ENCODE data around the gene PLEKHJ1. TPM values are rescaled to one million over a fixed set of nuclear protein-coding genes. Genes with fewer than 3 reads are reported as not detected.

Gene PLEKHJ1
- polyA plus RNA-seq, 2 of the 4 experiments (the other 2 are of a cell fraction) = 19.9 to 33.9 TPM

DNA sequence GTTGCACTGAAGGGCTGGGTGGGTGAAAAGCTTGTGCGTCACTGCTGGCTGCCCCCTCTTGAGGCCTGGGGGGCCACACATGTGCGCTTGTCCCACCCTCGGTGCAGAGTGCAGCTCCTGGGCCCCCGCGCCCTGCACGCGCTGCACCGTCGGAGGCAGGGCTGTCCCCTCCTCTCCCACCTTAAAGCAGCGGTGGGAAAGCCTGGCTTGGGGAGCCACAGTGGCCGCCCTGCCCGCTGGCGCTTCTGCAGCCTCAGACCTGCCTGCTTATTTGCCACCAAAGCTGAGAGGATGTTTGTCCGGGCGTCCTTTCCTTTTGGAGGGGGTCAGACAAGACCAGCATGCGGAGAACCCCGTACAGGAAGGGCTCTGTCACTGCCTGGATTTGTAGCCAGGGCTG lies 26.7 kb downstream of the PLEKHJ1 start:
- H3K27ac ChIP-seq = no peak overlapping the region
- no peak for FAIRE-seq
- POLR2A ChIA-PET = no interaction called here
- CTCF ChIA-PET = interaction anchor here (0.9 to 1.4 kb wide), 2 partner anchors 10 to 12 kb away, joined by 3 read pairs; no protein-coding TSS in a partner anchor
- no peak overlapping the region for H3K4me2 ChIP-seq
- no peak for ATAC-seq
- 94% methylated on average over 17 of the region's 17 CpGs for WGBS (ENCODE audit: missing lambda C conversion rate)
- TF ChIP-seq, protein P1, sequence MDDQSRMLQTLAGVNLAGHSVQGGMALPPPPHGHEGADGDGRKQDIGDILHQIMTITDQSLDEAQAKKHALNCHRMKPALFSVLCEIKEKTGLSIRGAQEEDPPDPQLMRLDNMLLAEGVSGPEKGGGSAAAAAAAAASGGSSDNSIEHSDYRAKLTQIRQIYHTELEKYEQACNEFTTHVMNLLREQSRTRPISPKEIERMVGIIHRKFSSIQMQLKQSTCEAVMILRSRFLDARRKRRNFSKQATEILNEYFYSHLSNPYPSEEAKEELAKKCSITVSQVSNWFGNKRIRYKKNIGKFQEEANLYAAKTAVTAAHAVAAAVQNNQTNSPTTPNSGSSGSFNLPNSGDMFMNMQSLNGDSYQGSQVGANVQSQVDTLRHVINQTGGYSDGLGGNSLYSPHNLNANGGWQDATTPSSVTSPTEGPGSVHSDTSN (IDR thresholded peaks at IDR 0.05) = no peak
- TF ChIP-seq, protein P2, sequence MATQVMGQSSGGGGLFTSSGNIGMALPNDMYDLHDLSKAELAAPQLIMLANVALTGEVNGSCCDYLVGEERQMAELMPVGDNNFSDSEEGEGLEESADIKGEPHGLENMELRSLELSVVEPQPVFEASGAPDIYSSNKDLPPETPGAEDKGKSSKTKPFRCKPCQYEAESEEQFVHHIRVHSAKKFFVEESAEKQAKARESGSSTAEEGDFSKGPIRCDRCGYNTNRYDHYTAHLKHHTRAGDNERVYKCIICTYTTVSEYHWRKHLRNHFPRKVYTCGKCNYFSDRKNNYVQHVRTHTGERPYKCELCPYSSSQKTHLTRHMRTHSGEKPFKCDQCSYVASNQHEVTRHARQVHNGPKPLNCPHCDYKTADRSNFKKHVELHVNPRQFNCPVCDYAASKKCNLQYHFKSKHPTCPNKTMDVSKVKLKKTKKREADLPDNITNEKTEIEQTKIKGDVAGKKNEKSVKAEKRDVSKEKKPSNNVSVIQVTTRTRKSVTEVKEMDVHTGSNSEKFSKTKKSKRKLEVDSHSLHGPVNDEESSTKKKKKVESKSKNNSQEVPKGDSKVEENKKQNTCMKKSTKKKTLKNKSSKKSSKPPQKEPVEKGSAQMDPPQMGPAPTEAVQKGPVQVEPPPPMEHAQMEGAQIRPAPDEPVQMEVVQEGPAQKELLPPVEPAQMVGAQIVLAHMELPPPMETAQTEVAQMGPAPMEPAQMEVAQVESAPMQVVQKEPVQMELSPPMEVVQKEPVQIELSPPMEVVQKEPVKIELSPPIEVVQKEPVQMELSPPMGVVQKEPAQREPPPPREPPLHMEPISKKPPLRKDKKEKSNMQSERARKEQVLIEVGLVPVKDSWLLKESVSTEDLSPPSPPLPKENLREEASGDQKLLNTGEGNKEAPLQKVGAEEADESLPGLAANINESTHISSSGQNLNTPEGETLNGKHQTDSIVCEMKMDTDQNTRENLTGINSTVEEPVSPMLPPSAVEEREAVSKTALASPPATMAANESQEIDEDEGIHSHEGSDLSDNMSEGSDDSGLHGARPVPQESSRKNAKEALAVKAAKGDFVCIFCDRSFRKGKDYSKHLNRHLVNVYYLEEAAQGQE (IDR thresholded peaks at IDR 0.05) = no peak
- TF ChIP-seq FOSL2 (IDR thresholded peaks at IDR 0.05) = no peak
- no peak for TF ChIP-seq FOSL2 (CRISPR knock-in tag; IDR thresholded peaks at IDR 0.05)
- TF ChIP-seq BHLHE40 (IDR thresholded peaks at IDR 0.05; ENCODE audit: low read depth, low read length) = no peak
- TF ChIP-seq SREBF2 (IDR thresholded peaks at IDR 0.05) = no peak
- TF ChIP-seq RARB (CRISPR knock-in tag; IDR thresholded peaks at IDR 0.05) = no peak
- DNase-seq (ENCODE audit: low read depth in 1 of 2, low spot score in 1 of 2) = no peak
- no peaks in the 10 kb centered on the region for H3K9me3 ChIP-seq
- no peaks in the 10 kb centered on the region for H3K4me1 ChIP-seq
- H3K4me3 ChIP-seq = no peak overlapping the region

DNA sequence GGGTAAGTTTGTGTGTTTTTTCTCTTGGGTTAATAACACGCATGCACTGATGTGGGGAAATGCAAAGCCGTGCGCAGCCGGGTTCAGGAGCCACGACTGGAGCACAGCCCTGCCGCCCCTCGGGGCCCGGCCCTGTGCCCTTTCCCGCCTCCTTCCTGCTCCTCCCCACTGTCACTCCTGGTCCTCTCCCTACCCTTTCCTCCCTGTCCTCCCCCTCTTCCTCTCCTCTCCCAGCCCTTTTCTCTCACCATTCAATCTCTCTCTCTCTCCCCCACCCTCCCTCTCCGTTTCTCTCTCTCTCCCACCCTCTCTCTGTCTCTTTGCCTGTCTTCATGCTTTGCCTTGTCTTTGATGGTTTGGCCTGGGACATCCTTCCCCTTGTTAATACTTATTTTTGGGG lies 27.2 kb downstream of the PLEKHJ1 start:
- no peaks in the 10 kb centered on the region for H3K4me1 ChIP-seq
- no peak overlapping the region for H3K27ac ChIP-seq
- H3K9me3 ChIP-seq = no peaks in the 10 kb centered on the region
- 95% methylated on average over 9 of the region's 10 CpGs for WGBS (ENCODE audit: missing lambda C conversion rate)
- ATAC-seq (no peak), DNase-seq (ENCODE audit: low read depth in 1 of 2, low spot score in 1 of 2) (no peak), FAIRE-seq (no peak)
- POLR2A ChIA-PET = no interaction called here
- H3K4me3 ChIP-seq = no peak overlapping the region
- no peak overlapping the region for H3K4me2 ChIP-seq
- CTCF ChIA-PET = interaction anchor here (0.9 to 1.4 kb wide), 2 partner anchors 10 to 13 kb away, joined by 3 read pairs; no protein-coding TSS in a partner anchor
- TF ChIP-seq FOSB (CRISPR knock-in tag; IDR thresholded peaks at IDR 0.05) (no peak), EHF (CRISPR knock-in tag; IDR thresholded peaks at IDR 0.05) (no peak), CEBPB (IDR thresholded peaks at IDR 0.05) (no peak), FOSL2 (IDR thresholded peaks at IDR 0.05) (no peak), FOSL2 (CRISPR knock-in tag; IDR thresholded peaks at IDR 0.05) (no peak), HOXB13 (CRISPR knock-in tag; IDR thresholded peaks at IDR 0.05; ENCODE audit: low read depth) (no peak), EP300 (IDR thresholded peaks at IDR 0.05) (no peak), POLR2AphosphoS2 (conservative IDR thresholded peaks at IDR 0.05; ENCODE audit: low read length) (no peak)
- TF ChIP-seq, protein P3, sequence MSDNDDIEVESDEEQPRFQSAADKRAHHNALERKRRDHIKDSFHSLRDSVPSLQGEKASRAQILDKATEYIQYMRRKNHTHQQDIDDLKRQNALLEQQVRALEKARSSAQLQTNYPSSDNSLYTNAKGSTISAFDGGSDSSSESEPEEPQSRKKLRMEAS (IDR thresholded peaks at IDR 0.05) = no peak
- TF ChIP-seq, protein P4, sequence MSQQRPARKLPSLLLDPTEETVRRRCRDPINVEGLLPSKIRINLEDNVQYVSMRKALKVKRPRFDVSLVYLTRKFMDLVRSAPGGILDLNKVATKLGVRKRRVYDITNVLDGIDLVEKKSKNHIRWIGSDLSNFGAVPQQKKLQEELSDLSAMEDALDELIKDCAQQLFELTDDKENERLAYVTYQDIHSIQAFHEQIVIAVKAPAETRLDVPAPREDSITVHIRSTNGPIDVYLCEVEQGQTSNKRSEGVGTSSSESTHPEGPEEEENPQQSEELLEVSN (IDR thresholded peaks at IDR 0.05; ENCODE audit: borderline replicate concordance, low read depth) = no peak

DNA sequence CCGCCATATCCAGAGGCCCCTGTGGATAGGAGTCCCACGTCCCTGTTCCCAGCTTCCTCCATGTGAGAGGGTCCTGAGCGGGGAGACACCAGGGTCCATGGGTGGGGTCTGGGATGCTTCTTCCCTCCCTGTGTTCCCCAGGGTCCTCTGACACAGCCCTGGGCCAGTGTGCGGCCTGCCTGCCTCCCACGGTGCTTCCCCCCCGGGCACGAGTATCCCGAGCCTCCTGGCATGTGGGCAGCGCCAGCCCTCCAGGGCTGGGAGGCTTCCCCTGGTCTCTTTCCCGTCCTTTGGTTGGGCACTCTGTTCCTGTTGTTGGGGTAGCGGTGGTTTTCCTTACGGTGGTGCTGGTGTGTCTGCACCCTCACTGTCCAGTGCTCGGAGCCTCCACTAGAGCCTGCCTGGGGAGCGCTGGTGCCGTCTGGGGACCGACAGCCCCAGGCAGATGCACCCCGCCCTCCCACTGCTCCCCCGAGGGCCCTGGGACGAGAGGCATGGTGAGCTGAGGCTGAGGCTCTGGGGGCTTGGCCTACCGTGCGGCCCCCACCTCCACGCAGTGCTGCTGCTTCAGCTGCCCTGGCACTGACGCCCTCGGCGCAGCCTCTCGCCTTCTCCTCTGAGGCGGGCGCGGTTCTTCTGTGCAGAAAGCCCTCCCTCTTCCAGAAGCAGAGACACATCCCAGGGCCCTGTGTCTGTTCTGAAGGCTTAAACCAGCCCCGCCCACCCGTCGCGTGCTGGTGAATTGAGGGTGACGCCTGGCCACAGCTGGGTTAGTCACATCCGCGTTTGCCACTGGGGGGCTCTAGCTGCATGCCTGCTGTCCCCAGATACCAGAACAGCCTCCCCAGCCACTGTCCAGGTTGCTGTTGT lies 27.9 kb downstream of the PLEKHJ1 start:
- ATAC-seq = peak in 1 of 2 experiments; percentile 38; a peak in 3 of 6 replicates

More for the DNA sequence above, 27.9 kb downstream of the PLEKHJ1 start:
- CTCF ChIA-PET = interaction anchor here (0.6 to 1.5 kb wide), 5 partner anchors 9 to 485 kb away, joined by 3 to 5 read pairs (median 4); no protein-coding TSS in a partner anchor
- Histone ChIP-seq H3K4me2 (no peak overlapping the region), H3K4me1 (no peaks in the 10 kb centered on the region), H3K27ac (no peak overlapping the region), H3K9me3 (no peaks in the 10 kb centered on the region), H3K4me3 (no peak overlapping the region)
- 87% methylated on average over 21 of the region's 36 CpGs for WGBS (ENCODE audit: missing lambda C conversion rate)
- POLR2A ChIA-PET = no interaction called here
- DNase-seq (ENCODE audit: low read depth in 1 of 2, low spot score in 1 of 2) (peak in 1 of 2 experiments; percentile 23), FAIRE-seq (no peak)
- TF ChIP-seq SMC3 (IDR thresholded peaks at IDR 0.05) (no peak), MAZ (IDR thresholded peaks at IDR 0.05; ENCODE audit: borderline replicate concordance, low read depth, low read length) (no peak), CEBPB (IDR thresholded peaks at IDR 0.05) (no peak), ESRRA (IDR thresholded peaks at IDR 0.05; ENCODE audit: borderline replicate concordance, low read length) (no peak), CBX2 (IDR thresholded peaks at IDR 0.05; ENCODE audit: borderline replicate concordance, low read depth) (no peak)

Data from A549 (cell line).